ENCODE results near the gene CACNA2D3.
A peak's percentile ranks its signal among the peaks of the same experiment; 100 is the strongest.
"Not testable (repeated sequence)": the region's sequence is repeated elsewhere in the genome, so short reads cannot be mapped to it uniquely, and the experiment has no call there.

CACNA2D3 gene

GRCh38 chr3:54951405-54951804 is 829.1 kb downstream of the CACNA2D3 start:
- peak in 1 of 2 donors; percentile 37 for DNase-seq

- DNase-seq, result no peak
These were observed 831.7 kb downstream of the CACNA2D3 start for GRCh38 chr3:54954022-54954421.

GRCh38 chr3:54954521-54954920 is 832.2 kb downstream of the CACNA2D3 start:
- DNase-seq, result no peak

DNA sequence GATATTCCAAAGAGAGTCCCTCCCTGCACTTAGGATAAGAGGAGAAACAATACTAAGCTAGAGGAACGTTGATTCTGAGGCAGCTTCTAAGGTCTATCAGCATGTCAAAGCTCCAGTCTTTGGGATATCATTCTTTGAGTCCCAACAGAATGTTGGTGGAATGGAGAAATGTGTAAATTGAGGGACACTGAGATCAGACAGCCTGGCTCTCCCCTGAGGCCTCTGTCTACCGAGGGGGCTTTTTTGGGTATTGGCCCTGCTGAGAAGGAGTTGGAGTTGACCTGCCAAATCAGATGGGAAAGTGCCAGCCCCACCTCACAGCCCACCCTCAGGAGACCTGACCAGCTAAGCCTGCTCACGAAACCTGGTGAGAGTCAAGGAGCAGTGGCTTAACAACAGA is 833.1 kb downstream of the CACNA2D3 start:
- no peak for DNase-seq

- DNase-seq, result no peak
These were observed 833.6 kb downstream of the CACNA2D3 start for GRCh38 chr3:54955941-54956340.

DNA sequence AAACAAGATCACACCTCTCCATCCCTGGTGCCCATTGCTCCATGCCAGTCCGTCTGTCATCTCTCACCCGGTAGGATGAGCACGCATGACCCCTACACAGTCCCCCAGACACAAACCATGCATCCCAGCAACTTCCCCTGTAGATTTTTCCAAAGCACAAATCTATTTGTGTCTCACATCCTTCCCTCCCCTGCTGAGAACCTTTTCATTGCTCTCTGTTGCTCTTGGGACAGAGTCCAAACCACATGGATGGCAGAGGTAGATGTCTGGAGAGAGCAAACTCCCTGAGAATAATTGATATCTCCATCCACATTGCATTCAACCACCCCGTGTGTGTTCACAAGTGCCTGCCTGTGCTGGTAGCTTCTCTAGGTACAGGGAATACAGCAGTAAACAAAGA is 835.4 kb downstream of the CACNA2D3 start:
- no peak for DNase-seq

- DNase-seq, result no peak
These were observed 837.7 kb downstream of the CACNA2D3 start for GRCh38 chr3:54960082-54960481.

- no peak for DNase-seq
These were observed 838.3 kb downstream of the CACNA2D3 start for GRCh38 chr3:54960701-54961100.

GRCh38 chr3:54962200-54962599 is 839.8 kb downstream of the CACNA2D3 start:
- no peak for DNase-seq

- DNase-seq, result no peak
These were observed 841.3 kb downstream of the CACNA2D3 start for GRCh38 chr3:54963641-54964040.

GRCh38 chr3:54964081-54964480 is 841.7 kb downstream of the CACNA2D3 start:
- DNase-seq, result no peak

DNA sequence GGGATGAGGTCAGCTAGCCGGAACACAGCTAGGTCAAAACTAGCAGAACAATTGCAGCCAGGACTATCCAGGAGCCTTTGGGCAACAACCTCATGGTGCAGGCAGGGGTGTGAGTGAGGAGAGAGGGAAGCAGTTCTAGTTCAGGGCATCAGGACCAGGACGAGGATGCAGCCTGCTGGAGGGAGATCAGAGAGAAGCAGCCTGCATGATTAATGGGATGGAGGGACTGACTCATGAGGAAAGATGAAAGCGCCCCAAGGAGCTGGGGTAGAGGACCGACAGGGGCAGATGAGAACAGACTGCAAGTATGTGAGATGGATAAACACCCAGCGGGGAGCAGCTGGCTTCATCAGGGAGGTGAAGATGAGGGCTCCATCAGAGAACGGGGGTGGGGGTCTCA is 843.4 kb downstream of the CACNA2D3 start:
- DNase-seq, result no peak

GRCh38 chr3:54966979-54967378 is 844.6 kb downstream of the CACNA2D3 start:
- no peak for DNase-seq

GRCh38 chr3:54967731-54968161 is 845.4 kb downstream of the CACNA2D3 start:
- no peak for DNase-seq

DNA sequence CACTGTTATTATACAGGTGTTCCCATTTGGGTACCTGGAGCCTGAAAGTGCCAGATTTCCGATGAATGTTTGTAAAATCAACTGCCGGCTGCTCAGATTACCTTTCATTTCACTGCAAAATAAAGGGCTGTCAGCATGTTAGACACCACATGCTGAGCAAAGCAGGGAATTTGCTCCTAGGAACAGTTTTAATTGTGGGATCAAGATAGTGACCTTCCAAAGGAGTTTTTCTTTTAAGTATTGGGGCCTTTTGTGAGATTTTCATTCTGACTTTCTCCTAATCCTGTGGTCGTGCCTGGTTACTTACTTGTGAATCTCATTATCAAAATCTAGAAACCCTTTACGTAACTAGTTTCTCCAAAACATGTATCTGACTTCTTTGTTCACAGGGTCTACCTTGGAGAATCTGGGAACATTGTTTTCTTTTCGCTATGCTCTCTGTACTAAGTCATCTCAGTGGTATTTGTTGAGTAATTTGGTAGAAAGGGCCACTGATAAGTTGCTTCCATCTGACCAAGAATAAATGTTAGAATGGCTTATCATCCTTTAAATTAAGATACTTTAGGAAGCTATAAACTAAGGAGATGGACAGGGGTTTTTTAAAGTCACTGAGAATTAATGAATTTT is 846.3 kb downstream of the CACNA2D3 start:
- DNase-seq, result no peak

- no peak for DNase-seq
These were observed 847.3 kb downstream of the CACNA2D3 start for GRCh38 chr3:54969652-54970051.

GRCh38 chr3:54970895-54971294 is 848.5 kb downstream of the CACNA2D3 start:
- DNase-seq, result no peak

DNA sequence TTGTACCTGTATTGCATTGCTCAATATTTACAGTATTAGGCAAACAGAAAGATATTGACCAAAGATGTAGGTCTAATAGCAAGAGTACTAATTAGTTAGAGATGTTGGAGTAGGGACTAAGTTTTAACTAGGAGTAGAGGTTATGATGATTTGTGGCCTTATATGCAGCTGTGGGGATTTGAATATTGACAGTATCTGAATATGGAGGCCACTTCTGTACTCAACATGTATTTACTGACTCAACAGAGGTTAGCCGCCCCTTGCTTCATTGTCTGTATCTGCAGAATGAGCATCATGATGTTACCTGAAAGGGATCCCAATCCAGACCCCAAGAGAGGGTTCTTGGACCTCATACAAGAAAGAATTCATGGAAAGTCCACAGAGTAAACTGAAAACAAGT is 855.1 kb downstream of the CACNA2D3 start:
- no peak for DNase-seq

GRCh38 chr3:54977946-54978345 is 855.6 kb downstream of the CACNA2D3 start:
- DNase-seq, result not testable (repeated sequence)

GRCh38 chr3:54982807-54983206 is 860.5 kb downstream of the CACNA2D3 start:
- DNase-seq, result no peak

DNA sequence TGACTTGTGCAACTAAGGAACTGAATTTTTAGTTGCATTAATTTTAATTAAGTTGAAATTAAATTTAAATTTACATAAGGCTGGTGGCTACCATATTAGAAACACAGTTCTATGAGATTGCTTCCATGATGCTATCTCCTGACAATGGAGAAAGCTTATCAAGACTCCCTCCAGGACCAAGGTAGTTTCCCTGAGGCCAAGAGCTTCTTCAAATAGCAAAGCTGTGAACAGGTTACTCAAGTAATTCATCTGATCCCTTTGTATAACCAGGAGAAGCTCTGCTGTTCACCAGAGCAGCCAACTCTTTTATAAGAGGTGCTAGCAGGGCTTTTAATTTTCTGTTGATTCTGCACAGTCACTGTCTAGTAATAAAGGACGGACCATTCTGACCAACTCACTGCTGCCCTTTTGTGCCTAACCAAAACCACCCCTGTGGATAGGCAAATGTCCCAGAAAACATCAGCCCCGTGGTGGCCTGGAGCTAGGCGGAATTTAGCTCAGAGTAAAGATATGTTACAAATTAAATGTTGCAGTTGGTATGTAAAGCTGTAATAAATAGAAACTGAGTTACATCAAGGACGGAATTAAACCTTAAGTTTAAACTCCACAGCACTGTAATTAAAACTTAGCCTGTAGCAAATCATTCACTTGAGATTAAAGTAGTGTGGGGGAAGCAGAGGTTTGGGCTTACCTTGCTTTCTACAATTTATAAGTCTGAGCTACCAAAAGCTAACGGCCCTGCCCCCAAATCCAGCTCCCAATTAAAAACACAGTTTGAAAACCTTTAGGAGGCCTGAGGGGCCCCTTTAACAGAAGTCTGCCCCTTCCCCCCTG is 861.1 kb downstream of the CACNA2D3 start:
- DNase-seq, result no peak

DNA sequence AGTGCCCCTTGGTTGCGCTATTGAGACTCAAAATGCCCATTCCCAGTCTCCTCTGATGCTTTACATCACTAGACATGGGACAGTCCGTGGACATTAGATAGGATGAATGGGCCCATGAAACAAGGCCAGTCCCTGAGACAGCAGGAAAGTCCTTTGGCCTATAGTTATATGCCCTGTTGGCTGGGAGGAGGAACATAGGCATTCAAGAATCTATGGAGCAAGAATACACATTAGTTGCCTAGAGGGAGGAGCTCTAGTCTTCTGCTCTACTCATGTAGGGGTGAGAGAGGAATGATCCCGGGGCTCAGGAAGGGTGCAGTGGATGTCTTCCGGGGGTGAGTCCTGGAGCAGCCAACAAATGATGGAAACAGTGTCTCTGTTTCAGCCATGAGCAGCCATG is 863.5 kb downstream of the CACNA2D3 start:
- DNase-seq, result no peak

DNA sequence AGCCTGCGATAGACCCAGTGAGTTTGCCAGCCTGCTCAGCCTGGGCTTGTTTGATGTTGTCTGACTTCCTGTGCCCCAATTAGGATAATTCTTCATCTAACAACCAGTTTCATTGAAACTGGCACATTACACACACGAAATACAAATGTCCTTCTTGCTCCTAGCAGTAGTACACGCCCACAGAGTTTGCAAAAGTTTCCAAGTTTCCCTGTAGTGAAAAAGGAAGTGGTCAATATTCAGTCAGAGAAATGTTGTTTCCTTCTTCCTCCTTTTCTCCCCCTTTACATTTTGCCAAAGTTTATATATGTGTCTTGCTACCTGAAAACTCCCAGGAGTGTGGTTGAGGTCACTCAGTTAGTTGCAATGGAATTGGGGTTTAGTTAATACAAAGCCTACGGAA is 863.9 kb downstream of the CACNA2D3 start:
- DNase-seq, result no peak

DNA sequence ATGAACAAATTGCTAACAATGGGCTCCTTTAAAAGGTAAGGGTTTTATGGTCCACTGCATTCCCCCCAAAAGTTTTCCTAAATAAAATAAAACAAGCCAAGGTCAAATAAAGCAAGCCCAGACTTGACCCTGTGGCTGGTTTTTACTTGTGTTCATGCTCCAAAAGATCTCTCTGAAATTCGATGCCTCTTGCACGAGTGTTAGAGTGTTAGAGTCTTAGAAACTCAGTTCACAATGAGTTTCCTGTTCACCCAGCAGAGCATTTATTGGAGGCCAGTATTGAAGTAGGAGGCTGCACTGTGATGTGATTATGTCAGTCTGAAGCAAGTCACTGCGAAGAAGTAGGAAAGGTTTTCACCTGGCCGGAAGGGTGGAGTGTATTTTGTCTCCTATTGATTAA is 865.4 kb downstream of the CACNA2D3 start:
- DNase-seq, result no peak

Data from CD4-positive, alpha-beta T cell treated with Interleukin-4 for 1 hour (primary cell).